Trophoblast cell (in vitro differentiated cells and primary cell): ENCODE results near the gene NR1D2. TPM values are rescaled to one million over a fixed set of nuclear protein-coding genes. Genes with fewer than 3 reads are reported as not detected.

Experiments used
- DNase-seq, 2 donors: peaks; one replicate each; pipeline ENCODE4 v3.0.0-alpha.2; 2016
- H2AFZ ChIP-seq: 2 replicates; pipeline ENCODE4 v1.6.1; 2013; ENCODE audit warnings: low read length, moderate library complexity, mild to moderate bottlenecking; ENCODE audit not compliant: insufficient read depth, poor library complexity
- H2AK5ac ChIP-seq: 2 replicates; pipeline ENCODE4 v1.6.1; 2013; ENCODE audit warnings: mild to moderate bottlenecking, low read length
- H2BK120ac ChIP-seq: 2 replicates; pipeline ENCODE4 v1.6.1; 2013; ENCODE audit warnings: low read length, mild to moderate bottlenecking, moderate library complexity; ENCODE audit not compliant: insufficient read depth, poor library complexity
- H2BK12ac ChIP-seq: 2 replicates; pipeline ENCODE4 v1.6.1; 2013; ENCODE audit warnings: mild to moderate bottlenecking, low read length, moderate library complexity
- H2BK5ac ChIP-seq: 2 replicates; pipeline ENCODE4 v1.6.1; 2013; ENCODE audit warnings: low read length, low read depth, moderate library complexity, mild to moderate bottlenecking; ENCODE audit not compliant: poor library complexity
- H3K14ac ChIP-seq: 2 replicates; pipeline ENCODE4 v1.6.1; 2013; ENCODE audit warnings: mild to moderate bottlenecking, low read length
- H3K18ac ChIP-seq: 2 replicates; pipeline ENCODE4 v1.6.1; 2013; ENCODE audit warnings: mild to moderate bottlenecking, low read length
- H3K23ac ChIP-seq: 2 replicates; pipeline ENCODE4 v1.6.1; 2013; ENCODE audit warnings: low read length
- H3K27ac ChIP-seq: 2 replicates; pipeline ENCODE4 v1.5.1; 2013; ENCODE audit warnings: low read depth, mild to moderate bottlenecking, inconsistent platforms, low read length, moderate library complexity
- H3K27me3 ChIP-seq: 2 replicates; pipeline ENCODE4 v1.6.1; 2013; ENCODE audit warnings: inconsistent platforms, mild to moderate bottlenecking, low read length, moderate library complexity; ENCODE audit not compliant: insufficient read depth
- H3K36me3 ChIP-seq, 2 experiments: 1 replicate in 1 of 2; 2 replicates in 1 of 2; pipeline ENCODE4 v1.6.1; 2013; ENCODE audit warnings: low read length in 2 of 2, mild to moderate bottlenecking in 2 of 2, moderate library complexity in 1 of 2; ENCODE audit not compliant: insufficient read depth in 2 of 2, control insufficient read depth in 1 of 2
- H3K4ac ChIP-seq: 2 replicates; pipeline ENCODE4 v1.6.1; 2013; ENCODE audit warnings: low read depth, mild to moderate bottlenecking, low read length, moderate library complexity
- H3K4me1 ChIP-seq, 2 experiments: 1 replicate in 1 of 2; 2 replicates in 1 of 2; pipeline ENCODE4 v1.6.1; 2013; ENCODE audit warnings: low read length in 2 of 2, mild to moderate bottlenecking in 2 of 2, moderate library complexity in 1 of 2; ENCODE audit not compliant: insufficient read depth in 2 of 2, control insufficient read depth in 1 of 2
- H3K4me2 ChIP-seq: 2 replicates; pipeline ENCODE4 v1.6.1; 2013; ENCODE audit warnings: inconsistent platforms, mild to moderate bottlenecking, low read length, moderate library complexity
- H3K4me3 ChIP-seq: 2 replicates; pipeline ENCODE4 v1.5.1; 2013; ENCODE audit warnings: mild to moderate bottlenecking, low read depth, low read length, inconsistent platforms
- H3K79me1 ChIP-seq: one replicate; pipeline ENCODE4 v1.6.1; 2013; ENCODE audit warnings: low read length
- H3K79me2 ChIP-seq: 2 replicates; pipeline ENCODE4 v1.6.1; 2013; ENCODE audit warnings: low read length, mild to moderate bottlenecking; ENCODE audit not compliant: control insufficient read depth, insufficient read depth, poor library complexity
- H3K9ac ChIP-seq: 2 replicates; pipeline ENCODE4 v1.6.1; 2013; ENCODE audit warnings: mild to moderate bottlenecking, low read length
- H3K9me3 ChIP-seq: 2 replicates; pipeline ENCODE4 v1.6.1; 2013; ENCODE audit warnings: low read depth, mild to moderate bottlenecking, control low read depth, inconsistent platforms, low read length; ENCODE audit not compliant: insufficient read depth
- H4K12ac ChIP-seq: 2 replicates; pipeline ENCODE4 v1.6.1; 2013; ENCODE audit warnings: low read depth, mild to moderate bottlenecking, low read length, moderate library complexity
- H4K8ac ChIP-seq: 2 replicates; pipeline ENCODE4 v1.6.1; 2013; ENCODE audit warnings: low read depth, mild to moderate bottlenecking, low read length, moderate library complexity
- H4K91ac ChIP-seq: one replicate; pipeline ENCODE4 v1.6.1; 2013; ENCODE audit warnings: low read depth, mild to moderate bottlenecking, low read length, moderate library complexity
- WGBS: extraction: QIAGEN DNeasy Blood & Tissue Kit; methylation state at CpG from one replicate; pipeline ENCODE4 v1.1.7; 2013; ENCODE audit warnings: missing lambda C conversion rate; ENCODE audit not compliant: insufficient read length, insufficient coverage; ENCODE audit errors: extremely low coverage; 5-methylcytosine and 5-hydroxymethylcytosine counted together
- polyA plus RNA-seq: library from polyadenylated mRNA; stranded (reverse); fragments of 200-250 nt; gene quantifications from 2 replicates; pipeline ENCODE4 v1.2.3, GENCODE V29; 2013

The NR1D2 gene
- polyA plus RNA-seq: 11.2 and 12.2 TPM in 2 replicates

- Histone ChIP-seq H3K27me3 (no peaks in the 10 kb centered on the region), H3K14ac (peak within 1 kb of the TSS; percentile 74), H2AFZ (peak within 1 kb of the TSS; percentile 79), H3K4me2 (peak within 1 kb of the TSS; percentile 74), H3K79me1 (peaks cover 11% of the 10 kb centered on the region), H4K12ac (peak within 1 kb of the TSS; percentile 90), H3K4me1 (peaks cover 3 to 5% of the 10 kb centered on the region in 2 experiments), H3K23ac (no peak within 1 kb of the TSS), H3K27ac (peak within 1 kb of the TSS; percentile 93), H2BK5ac (peak within 1 kb of the TSS; percentile 86), H3K18ac (peak within 1 kb of the TSS; percentile 93), H2AK5ac (no peak within 1 kb of the TSS), H3K4me3 (peak within 1 kb of the TSS; percentile 87), H2BK12ac (peak within 1 kb of the TSS; percentile 77), H3K79me2 (peaks cover 6% of the 10 kb centered on the region), H3K9ac (peak within 1 kb of the TSS; percentile 77), H3K9me3 (no peaks in the 10 kb centered on the region), H4K91ac (peak within 1 kb of the TSS; percentile 90), H3K36me3 (no peaks in the 10 kb centered on the region), H4K8ac (peak within 1 kb of the TSS; percentile 76), H2BK120ac (peak within 1 kb of the TSS; percentile 75), H3K4ac (peak within 1 kb of the TSS; percentile 47)
- no CpG with 5 or more reads among the region's 88 CpGs for WGBS
- DNase-seq: peak; percentile 73 to 83
Observed at GRCh38 chr3:23944861-23945662, at the start of gene NR1D2. Gene NR1D2, plus strand, starts transcription at chr3:23945286. Its CDS starts 293 bp downstream, at chr3:23945579.

- Histone ChIP-seq H2AK5ac (no peak overlapping the region), H3K79me2 (no peaks in the 10 kb centered on the region), H3K4ac (no peak overlapping the region), H2BK12ac (no peak overlapping the region), H3K23ac (no peak overlapping the region), H2BK5ac (no peak overlapping the region), H3K4me2 (no peak overlapping the region), H3K14ac (no peak overlapping the region), H2BK120ac (no peak overlapping the region), H3K9me3 (peaks cover 3% of the 10 kb centered on the region), H3K4me1 (no peaks in the 10 kb centered on the region), H3K9ac (no peak overlapping the region), H4K91ac (no peak overlapping the region), H4K12ac (no peak overlapping the region), H4K8ac (no peak overlapping the region), H3K27me3 (no peaks in the 10 kb centered on the region), H2AFZ (no peak overlapping the region), H3K36me3 (peaks cover 8 to 20% of the 10 kb centered on the region in 2 experiments), H3K79me1 (no peaks in the 10 kb centered on the region), H3K4me3 (no peak overlapping the region), H3K18ac (no peak overlapping the region), H3K27ac (no peak overlapping the region)
- WGBS: no CpG with 5 or more reads among the region's 6 CpGs
- DNase-seq: peak; percentile 17 to 80
Observed at GRCh38 chr3:23900744-23901143, 44.3 kb upstream of the NR1D2 start.

- Histone ChIP-seq H3K4me1 (no peaks in the 10 kb centered on the region), H4K12ac (no peak overlapping the region), H3K4me2 (no peak overlapping the region), H3K18ac (no peak overlapping the region), H3K79me2 (no peaks in the 10 kb centered on the region), H3K23ac (no peak overlapping the region), H3K4ac (no peak overlapping the region), H2BK5ac (no peak overlapping the region), H2BK12ac (no peak overlapping the region), H3K79me1 (no peaks in the 10 kb centered on the region), H3K9ac (no peak overlapping the region), H3K9me3 (no peaks in the 10 kb centered on the region), H3K14ac (no peak overlapping the region), H3K27me3 (no peaks in the 10 kb centered on the region), H3K27ac (no peak overlapping the region), H4K8ac (no peak overlapping the region), H2BK120ac (no peak overlapping the region), H2AFZ (no peak overlapping the region), H3K36me3 (peaks cover 7 to 15% of the 10 kb centered on the region in 2 experiments), H4K91ac (no peak overlapping the region), H3K4me3 (no peak overlapping the region), H2AK5ac (no peak overlapping the region)
- DNase-seq: no peak
Observed at GRCh38 chr3:23904545-23904944, 40.5 kb upstream of the NR1D2 start.

- Histone ChIP-seq H2BK12ac (no peak overlapping the region), H2AK5ac (no peak overlapping the region), H2BK120ac (no peak overlapping the region), H3K14ac (no peak overlapping the region), H3K9me3 (no peaks in the 10 kb centered on the region), H3K27me3 (no peaks in the 10 kb centered on the region), H3K4me3 (no peak overlapping the region), H3K18ac (no peak overlapping the region), H3K23ac (no peak overlapping the region), H4K91ac (no peak overlapping the region), H3K36me3 (peaks cover 7% of the 10 kb centered on the region in 2 experiments), H4K8ac (no peak overlapping the region), H4K12ac (no peak overlapping the region), H2BK5ac (no peak overlapping the region), H3K79me2 (no peaks in the 10 kb centered on the region), H3K9ac (no peak overlapping the region), H2AFZ (no peak overlapping the region), H3K79me1 (no peaks in the 10 kb centered on the region), H3K4me2 (no peak overlapping the region), H3K4me1 (no peaks in the 10 kb centered on the region), H3K27ac (peak overlapping the region; percentile 25), H3K4ac (no peak overlapping the region)
- no CpG with 5 or more reads among the region's 7 CpGs for WGBS
- peak; percentile 82 to 93 for DNase-seq
Observed at GRCh38 chr3:23909341-23909740, 35.7 kb upstream of the NR1D2 start.
